Tibial nerve (tissue), 4 donors: ENCODE results near the gene PRKG1. TPM values are rescaled to one million over a fixed set of nuclear protein-coding genes. Genes with fewer than 3 reads are reported as not detected.

Experiments used
- DNase-seq, 2 donors: peaks; one replicate each; pipeline ENCODE4 v3.0.0-alpha.2; 2019; ENCODE audit warnings: low spot score in 2 of 2
- H3K27ac ChIP-seq, 4 donors: fragments of 200-600 bp; sonication (generic) in 3 of 4; one replicate each; pipeline ENCODE4 v1.5.1; 2017 to 2019; ENCODE audit warnings: mild to moderate bottlenecking in 1 of 4
- H3K27me3 ChIP-seq, 2 donors: fragments of 200-600 bp; sonication (generic) in 1 of 2; one replicate each; pipeline versions ENCODE4 v1.5.1 to v1.6.0; 2017 to 2019
- H3K36me3 ChIP-seq, 3 donors: fragments of 200-600 bp; sonication (generic); one replicate each; pipeline ENCODE4 v1.5.1; 2018 to 2019
- H3K4me1 ChIP-seq, 4 donors: fragments of 200-600 bp; sonication (generic) in 3 of 4; one replicate each; pipeline ENCODE4 v1.5.1; 2017 to 2019
- H3K4me3 ChIP-seq, 4 donors: fragments of 200-600 bp; sonication (generic) in 3 of 4; one replicate each; pipeline ENCODE4 v1.5.1; 2017 to 2019; ENCODE audit warnings: mild to moderate bottlenecking in 1 of 4, moderate library complexity in 1 of 4
- H3K9me3 ChIP-seq, 4 donors: fragments of 200-600 bp; sonication (generic) in 3 of 4; one replicate each; pipeline ENCODE4 v1.5.1; 2017 to 2019
- CTCF ChIP-seq, 5 experiments: fragments of 200-600 bp in 3 of 5; fragments of 450-650 bp in 2 of 5; sonication (generic) in 3 of 5; IDR thresholded peaks; one replicate each; pipeline ENCODE4 v1.5.1; 2016 to 2019; ENCODE audit warnings: antibody characterized with exemption in 5 of 5, mild to moderate bottlenecking in 3 of 5, moderate library complexity in 2 of 5
- EP300 ChIP-seq, 2 donors: sonication (generic); formaldehyde crosslinking; IDR thresholded peaks; one replicate each; pipeline ENCODE4 v1.6.1; 2017; ENCODE audit warnings: antibody characterized with exemption in 2 of 2, mild to moderate bottlenecking in 1 of 2
- POLR2A ChIP-seq, 2 donors: fragments of 450-650 bp; IDR thresholded peaks; one replicate each; pipeline ENCODE4 v1.6.1; 2017; ENCODE audit warnings: antibody characterized with exemption in 2 of 2, mild to moderate bottlenecking in 2 of 2, moderate library complexity in 2 of 2
- WGBS, 2 donors: methylation state at CpG; one replicate each; pipeline ENCODE4 v1.1.5; 2018; 5-methylcytosine and 5-hydroxymethylcytosine counted together
- total RNA-seq, 4 donors: library from RNA; depleted of rRNA; stranded (reverse); fragments of >200 nt; gene quantifications; one replicate each; pipeline ENCODE4 v1.1.0, GENCODE V29; 2016

The PRKG1 gene
- total RNA-seq, 4 donors from 2014 or later = 8.7 to 35.0 (median 14.8) TPM

- Histone ChIP-seq H3K27ac (no peak overlapping the region), H3K4me3 (no peak overlapping the region), H3K4me1 (no peaks in the 10 kb centered on the region), H3K27me3 (no peaks in the 10 kb centered on the region), H3K36me3 (no peaks in the 10 kb centered on the region), H3K9me3 (no peaks in the 10 kb centered on the region)
- DNase-seq = no peak
- TF ChIP-seq EP300 (IDR thresholded peaks at IDR 0.05) = no peak
- TF ChIP-seq POLR2A (IDR thresholded peaks at IDR 0.05) = no peak
- no peak for TF ChIP-seq CTCF (IDR thresholded peaks at IDR 0.05)
- WGBS, 2 donors = 90 to 91% methylated on average over 9 of the region's 9 CpGs
Measured at GRCh38 chr10:52105301-52105700, 1031.0 kb downstream of the PRKG1 start.

GRCh38 chr10:52106011-52106410 lies 1031.7 kb downstream of the PRKG1 start:
- no peak for DNase-seq
- H3K27me3 ChIP-seq = no peaks in the 10 kb centered on the region
- no peak overlapping the region for H3K4me3 ChIP-seq
- no peaks in the 10 kb centered on the region for H3K4me1 ChIP-seq
- H3K27ac ChIP-seq = no peak overlapping the region
- no peak for TF ChIP-seq EP300 (IDR thresholded peaks at IDR 0.05)
- no peak for TF ChIP-seq POLR2A (IDR thresholded peaks at IDR 0.05)
- no peak for TF ChIP-seq CTCF (IDR thresholded peaks at IDR 0.05)
- no peaks in the 10 kb centered on the region for H3K9me3 ChIP-seq
- no peaks in the 10 kb centered on the region for H3K36me3 ChIP-seq
- WGBS, 2 donors = 62 to 67% methylated on average over 4 of the region's 4 CpGs

- H3K27me3 ChIP-seq = no peaks in the 10 kb centered on the region
- H3K9me3 ChIP-seq = no peaks in the 10 kb centered on the region
- DNase-seq = no peak
- no peaks in the 10 kb centered on the region for H3K36me3 ChIP-seq
- no peak overlapping the region for H3K4me3 ChIP-seq
- TF ChIP-seq CTCF (IDR thresholded peaks at IDR 0.05) = no peak
- no peak for TF ChIP-seq POLR2A (IDR thresholded peaks at IDR 0.05)
- no peak for TF ChIP-seq EP300 (IDR thresholded peaks at IDR 0.05)
- H3K27ac ChIP-seq = no peak overlapping the region
- H3K4me1 ChIP-seq = no peaks in the 10 kb centered on the region
Measured at GRCh38 chr10:52106899-52107298, 1032.6 kb downstream of the PRKG1 start.

- H3K4me1 ChIP-seq = no peaks in the 10 kb centered on the region
- no peaks in the 10 kb centered on the region for H3K36me3 ChIP-seq
- no peak for DNase-seq
- H3K27me3 ChIP-seq = no peaks in the 10 kb centered on the region
- no peaks in the 10 kb centered on the region for H3K9me3 ChIP-seq
- TF ChIP-seq POLR2A (IDR thresholded peaks at IDR 0.05) = no peak
- no peak for TF ChIP-seq CTCF (IDR thresholded peaks at IDR 0.05)
- no peak for TF ChIP-seq EP300 (IDR thresholded peaks at IDR 0.05)
- no peak overlapping the region for H3K4me3 ChIP-seq
- WGBS, 2 donors = 81 to 97% methylated on average over 1 of the region's 1 CpG
- no peak overlapping the region for H3K27ac ChIP-seq
Measured at GRCh38 chr10:52108236-52108635, 1033.9 kb downstream of the PRKG1 start.

GRCh38 chr10:52110576-52110975 lies 1036.3 kb downstream of the PRKG1 start:
- 89 to 94% methylated on average over 5 of the region's 5 CpGs for WGBS, 2 donors

More at GRCh38 chr10:52110576-52110975, 1036.3 kb downstream of the PRKG1 start:
- H3K4me3 ChIP-seq = no peak overlapping the region
- no peak for DNase-seq
- H3K27me3 ChIP-seq = no peaks in the 10 kb centered on the region
- TF ChIP-seq POLR2A (IDR thresholded peaks at IDR 0.05) (no peak), EP300 (IDR thresholded peaks at IDR 0.05) (no peak), CTCF (IDR thresholded peaks at IDR 0.05) (no peak)
- H3K36me3 ChIP-seq = no peaks in the 10 kb centered on the region
- no peaks in the 10 kb centered on the region for H3K4me1 ChIP-seq
- H3K27ac ChIP-seq = no peak overlapping the region
- H3K9me3 ChIP-seq = no peaks in the 10 kb centered on the region
